Epithelial cell of prostate (primary cell): ENCODE data around the gene CEMP1.
"Not testable (repeated sequence)": the region's sequence is repeated elsewhere in the genome, so short reads cannot be mapped to it uniquely, and the experiment has no call there.

ENCODE experiments used
- DNase-seq: peaks from one replicate; pipeline ENCODE4 v3.0.0-alpha.2; 2011; ENCODE audit warnings: low read depth, low spot score
- H3K27ac ChIP-seq: fragments of 450-650 bp; 2 replicates; pipeline ENCODE4 v1.5.1; 2017; ENCODE audit warnings: mild to moderate bottlenecking

The CEMP1 gene

GRCh38 chr16:2537451-2538379 lies 6.5 kb upstream of the CEMP1 start, which contains the start of gene PDPK1:
PDPK1 (plus strand) TSS chr16:2538021; CDS start chr16:2538113, 92 bp downstream.
- peak; percentile 74 for DNase-seq
- peak within 1 kb of the TSS; percentile 74 for H3K27ac ChIP-seq

- no peak overlapping the region for H3K27ac ChIP-seq
- DNase-seq, result no peak
Observed at GRCh38 chr16:2535625-2536013, 4.4 kb upstream of the CEMP1 start.

- DNase-seq, H3K27ac ChIP-seq: not testable (repeated sequence)
Observed at GRCh38 chr16:2534335-2534734, 3.1 kb upstream of the CEMP1 start.

- no peak for DNase-seq
- H3K27ac ChIP-seq, result no peak overlapping the region
Observed at GRCh38 chr16:2533912-2534311, 2.7 kb upstream of the CEMP1 start.

GRCh38 chr16:2533142-2533755 lies 2.0 kb upstream of the CEMP1 start:
- H3K27ac ChIP-seq, result peak overlapping the region; percentile 72
- DNase-seq, result not testable (repeated sequence)

- DNase-seq, result no peak
- peak overlapping the region; percentile 72 for H3K27ac ChIP-seq
Observed at GRCh38 chr16:2532494-2533141, 1.4 kb upstream of the CEMP1 start.

GRCh38 chr16:2531696-2532493 lies 687 bp upstream of the CEMP1 start:
- DNase-seq, result peak; percentile 86
- H3K27ac ChIP-seq, result peak overlapping the region; percentile 72

- peak overlapping the region; percentile 72 for H3K27ac ChIP-seq
Observed at GRCh38 chr16:2530629-2531318, 434 bp downstream of the CEMP1 start.

GRCh38 chr16:2529961-2530628 lies 1.1 kb downstream of the CEMP1 start:
- DNase-seq, result no peak
- no peak overlapping the region for H3K27ac ChIP-seq

More at GRCh38 chr16:2530629-2531318, 434 bp downstream of the CEMP1 start:
- no peak for DNase-seq

- no peak for DNase-seq
- H3K27ac ChIP-seq, result no peak overlapping the region
Observed at GRCh38 chr16:2529061-2529931, 1.9 kb downstream of the CEMP1 start.

GRCh38 chr16:2528161-2529060 lies 2.8 kb downstream of the CEMP1 start:
- no peak for DNase-seq
- no peak overlapping the region for H3K27ac ChIP-seq

GRCh38 chr16:2527784-2528100 lies 3.5 kb downstream of the CEMP1 start:
- DNase-seq, result no peak
- no peak overlapping the region for H3K27ac ChIP-seq

GRCh38 chr16:2527071-2527783 lies 4.0 kb downstream of the CEMP1 start:
- no peak overlapping the region for H3K27ac ChIP-seq
- no peak for DNase-seq

- no peak for DNase-seq
Observed at GRCh38 chr16:2526135-2526534, 5.1 kb downstream of the CEMP1 start.

GRCh38 chr16:2524339-2524938 lies 6.8 kb downstream of the CEMP1 start:
- DNase-seq, result no peak
- H3K27ac ChIP-seq, result no peak overlapping the region

More at GRCh38 chr16:2526135-2526534, 5.1 kb downstream of the CEMP1 start:
- H3K27ac ChIP-seq, result no peak overlapping the region

GRCh38 chr16:2523801-2524231 lies 7.4 kb downstream of the CEMP1 start:
- no peak for DNase-seq
- no peak overlapping the region for H3K27ac ChIP-seq
